ENCODE measurements around the gene EIF3K.

The EIF3K gene

DNA sequence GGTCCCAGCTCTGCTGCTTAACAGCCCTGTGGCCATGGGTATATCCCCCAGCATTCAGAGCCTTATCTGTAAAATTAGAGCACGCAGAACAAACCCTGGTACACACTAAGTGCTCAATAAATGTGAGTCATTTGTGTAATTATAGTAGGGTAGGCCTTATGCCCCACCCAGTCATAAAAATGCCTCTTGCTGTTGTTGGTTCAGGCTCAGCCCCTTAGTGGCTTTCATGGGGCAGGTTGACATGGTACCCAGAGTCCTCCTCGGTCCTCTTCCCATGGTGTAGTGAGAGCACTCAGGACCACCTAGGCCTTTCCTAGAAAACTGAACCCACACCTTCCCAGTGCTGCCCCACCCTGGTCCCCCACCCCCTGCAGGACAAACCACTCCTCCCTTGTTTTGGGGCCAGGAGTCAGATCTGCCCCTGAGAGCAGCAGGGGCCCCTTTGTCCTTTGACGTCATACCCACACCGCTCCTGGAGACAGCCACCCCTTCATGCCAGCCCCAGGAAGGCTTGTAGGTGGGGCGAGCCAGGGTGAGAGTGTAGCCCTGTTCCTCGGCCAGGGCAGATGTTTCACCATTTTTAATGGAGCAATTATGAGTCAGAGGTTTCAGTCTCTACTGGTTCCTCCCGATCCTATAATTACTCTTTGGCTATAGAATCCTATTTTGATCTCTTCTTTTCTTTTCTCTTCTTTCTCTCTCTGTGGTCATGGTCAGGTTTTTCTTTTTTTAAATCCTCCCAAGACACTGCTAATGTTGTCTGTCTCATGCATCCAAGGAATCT, 65.3 kb downstream of the EIF3K start:
- DNase-seq (peak; percentile 54), ATAC-seq (peak; percentile 60)

DNA sequence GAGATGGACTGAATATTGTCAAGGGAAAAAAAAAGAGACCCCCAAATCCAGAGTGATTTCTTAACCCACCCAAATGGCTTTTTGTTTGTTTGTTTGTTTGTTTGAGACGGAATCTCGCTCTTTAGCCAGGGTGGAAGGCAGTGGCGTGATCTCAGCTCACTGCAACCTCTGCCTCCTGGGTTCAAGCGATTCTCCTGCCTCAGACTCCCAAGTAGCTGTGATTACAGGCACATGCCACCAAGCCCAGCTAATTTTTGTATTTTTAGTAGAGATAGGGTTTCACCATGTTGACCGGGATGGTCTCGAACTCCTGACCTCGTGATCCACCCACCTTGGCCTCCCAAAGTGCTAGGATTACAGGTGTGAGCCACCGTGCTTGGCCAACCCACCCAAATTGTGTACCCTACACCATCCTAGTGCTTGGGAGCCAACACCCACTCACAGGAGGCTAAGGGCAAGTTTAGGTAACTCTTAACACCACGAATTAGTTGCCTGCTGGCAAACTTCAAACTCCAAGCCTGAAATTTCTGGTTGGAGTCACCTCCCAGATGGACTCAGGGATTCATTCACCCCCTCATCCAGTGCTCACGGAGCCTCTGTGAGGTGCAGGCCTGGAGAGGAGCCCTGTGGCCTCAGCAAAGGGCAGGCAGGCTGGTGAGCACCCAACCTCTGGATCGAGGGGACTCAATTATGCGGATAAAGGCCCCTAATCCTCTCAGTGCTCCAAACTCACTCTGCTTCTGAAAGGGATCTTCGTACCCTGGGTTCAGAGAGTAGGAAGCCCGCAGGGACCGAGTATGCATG, 66.1 kb downstream of the EIF3K start:
- ATAC-seq (no peak), DNase-seq (no peak)

DNA sequence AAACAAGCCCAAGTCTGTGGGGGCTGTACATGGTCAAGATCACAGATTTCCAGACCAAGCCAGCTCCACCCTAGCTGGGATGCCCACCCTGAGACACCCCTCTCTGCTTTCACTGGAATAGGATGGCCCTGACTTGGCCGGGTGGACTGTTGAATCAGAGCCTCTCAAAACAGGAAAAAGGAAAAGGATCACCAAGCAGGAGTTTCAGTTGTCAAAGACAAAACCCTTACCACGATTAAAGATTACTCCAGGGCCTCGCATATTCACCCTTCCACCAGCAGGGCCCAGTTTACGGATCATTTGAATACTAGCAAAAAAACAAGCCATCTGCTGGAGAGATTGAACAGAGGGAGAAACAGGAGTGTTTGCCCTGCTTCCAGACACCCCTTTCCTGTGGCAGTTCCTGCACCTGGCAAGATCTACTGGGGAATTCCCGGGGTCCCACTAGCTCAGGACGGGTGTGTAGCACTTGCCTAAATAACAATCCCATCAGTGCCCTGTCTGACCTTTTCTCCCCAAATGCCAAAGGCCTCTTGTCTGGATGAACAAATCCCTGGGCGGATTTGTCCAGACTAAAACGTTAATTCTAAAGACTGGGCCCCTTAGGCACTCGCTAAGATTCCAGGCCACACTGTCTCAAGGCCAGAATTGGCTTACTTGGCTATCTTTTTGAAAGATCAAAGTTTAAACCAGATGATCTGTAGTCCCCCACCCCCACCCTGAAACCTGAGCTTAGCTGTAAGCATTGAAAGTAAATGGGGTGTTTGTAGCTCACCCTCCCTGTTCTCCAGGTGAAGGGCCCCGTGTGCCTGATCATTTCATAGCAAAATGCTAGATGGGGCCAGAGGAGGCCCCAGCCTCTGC, 66.9 kb downstream of the EIF3K start:
- ATAC-seq, result peak; percentile 4
- DNase-seq, result no peak

DNA sequence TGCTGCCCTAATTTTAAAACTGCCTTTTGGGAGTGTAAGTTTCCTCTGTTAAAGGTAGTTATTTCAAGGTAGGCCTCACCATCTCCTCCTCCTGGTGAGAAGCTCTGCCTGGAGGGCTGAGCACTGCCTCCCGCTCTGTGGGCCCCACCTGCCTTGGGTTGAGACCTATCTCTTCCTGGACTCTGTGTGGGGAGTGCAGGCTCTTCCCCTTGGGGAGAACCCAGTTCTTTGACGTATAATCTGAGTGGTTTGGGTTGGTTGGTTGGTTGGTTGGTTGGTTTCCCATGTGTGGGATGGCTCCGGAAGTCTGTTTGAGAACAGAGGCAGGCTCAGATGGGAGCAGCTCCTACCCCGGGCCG, 67.5 kb downstream of the EIF3K start:
- ATAC-seq (peak; percentile 79), DNase-seq (peak; percentile 52)
